Measurements from ENCODE around the gene MLXIP.

The MLXIP gene

GRCh38 chr12:122123761-122124145, 45.2 kb downstream of the MLXIP start:
- TF ChIP-seq TAF1 (IDR thresholded peaks at IDR 0.05; ENCODE audit: borderline replicate concordance, insufficient read depth, low read length), result no peak
- no peak for TF ChIP-seq SIN3A (IDR thresholded peaks at IDR 0.05; ENCODE audit: borderline replicate concordance, insufficient read depth, low read length)
- TF ChIP-seq REST (IDR thresholded peaks at IDR 0.05; ENCODE audit: insufficient read depth in 1 of 2, low read depth in 2 of 2, low read length in 2 of 2), result no peak
- no peak for TF ChIP-seq FOXP2 (optimal IDR thresholded peaks at IDR 0.05; ENCODE audit: borderline replicate concordance, extremely low read depth, extremely low read length, insufficient read depth)
- TF ChIP-seq POLR2AphosphoS5 (IDR thresholded peaks at IDR 0.05; ENCODE audit: low read depth, low read length), result no peak

- TF ChIP-seq FOXP2 (optimal IDR thresholded peaks at IDR 0.05; ENCODE audit: borderline replicate concordance, extremely low read depth, extremely low read length, insufficient read depth) (no peak), REST (IDR thresholded peaks at IDR 0.05; ENCODE audit: insufficient read depth in 1 of 2, low read depth in 2 of 2, low read length in 2 of 2) (no peak), TAF1 (IDR thresholded peaks at IDR 0.05; ENCODE audit: borderline replicate concordance, insufficient read depth, low read length) (no peak), SIN3A (IDR thresholded peaks at IDR 0.05; ENCODE audit: borderline replicate concordance, insufficient read depth, low read length) (no peak), POLR2AphosphoS5 (IDR thresholded peaks at IDR 0.05; ENCODE audit: low read depth, low read length) (no peak)
These were observed 45.8 kb downstream of the MLXIP start for GRCh38 chr12:122124370-122124769.

- TF ChIP-seq REST (IDR thresholded peaks at IDR 0.05; ENCODE audit: insufficient read depth in 1 of 2, low read depth in 2 of 2, low read length in 2 of 2) (no peak), SIN3A (IDR thresholded peaks at IDR 0.05; ENCODE audit: borderline replicate concordance, insufficient read depth, low read length) (no peak), FOXP2 (optimal IDR thresholded peaks at IDR 0.05; ENCODE audit: borderline replicate concordance, extremely low read depth, extremely low read length, insufficient read depth) (no peak), TAF1 (IDR thresholded peaks at IDR 0.05; ENCODE audit: borderline replicate concordance, insufficient read depth, low read length) (no peak), POLR2AphosphoS5 (IDR thresholded peaks at IDR 0.05; ENCODE audit: low read depth, low read length) (no peak)
These were observed 47.1 kb downstream of the MLXIP start for GRCh38 chr12:122125452-122126341.

DNA sequence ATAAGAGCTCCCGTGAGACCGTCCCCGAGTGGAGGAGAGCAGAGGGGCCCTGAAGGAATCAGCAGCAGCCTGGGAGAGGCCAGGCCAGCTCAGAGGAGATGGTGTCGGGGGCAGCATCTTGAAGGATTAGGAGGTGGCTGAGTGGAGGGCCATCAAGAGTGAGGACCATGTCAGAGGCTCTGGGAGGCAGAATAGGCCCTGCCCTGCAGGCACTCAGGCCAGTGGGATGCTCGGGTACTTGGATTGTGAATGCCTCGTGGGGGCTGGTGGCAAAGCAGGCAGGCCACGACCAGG, 47.7 kb downstream of the MLXIP start:
- no peak for TF ChIP-seq TAF1 (IDR thresholded peaks at IDR 0.05; ENCODE audit: borderline replicate concordance, insufficient read depth, low read length)
- TF ChIP-seq REST (IDR thresholded peaks at IDR 0.05; ENCODE audit: insufficient read depth in 1 of 2, low read depth in 2 of 2, low read length in 2 of 2), result no peak
- no peak for TF ChIP-seq FOXP2 (optimal IDR thresholded peaks at IDR 0.05; ENCODE audit: borderline replicate concordance, extremely low read depth, extremely low read length, insufficient read depth)
- no peak for TF ChIP-seq POLR2AphosphoS5 (IDR thresholded peaks at IDR 0.05; ENCODE audit: low read depth, low read length)
- TF ChIP-seq SIN3A (IDR thresholded peaks at IDR 0.05; ENCODE audit: borderline replicate concordance, insufficient read depth, low read length), result no peak

All from PFSK-1 (cell line).